H9 (cell line): Measurements from ENCODE around the gene SNED1. TPM values are rescaled to one million over a fixed set of nuclear protein-coding genes. Genes with fewer than 3 reads are reported as not detected.

Experiments
- DNase-seq: peaks from one replicate; pipeline ENCODE4 v3.0.0-alpha.2; 2017
- H2AFZ ChIP-seq: one replicate; pipeline ENCODE4 v1.6.1; 2013; ENCODE audit warnings: mild to moderate bottlenecking, low read length, control low read depth, moderate library complexity
- H2AK5ac ChIP-seq: 2 replicates; pipeline ENCODE4 v1.6.1; 2013; ENCODE audit warnings: low read length, control low read depth, mixed read lengths; ENCODE audit not compliant: insufficient read length
- H2BK120ac ChIP-seq: one replicate; pipeline ENCODE4 v1.6.1; 2013; ENCODE audit warnings: low read depth, mild to moderate bottlenecking, low read length, control low read depth, inconsistent platforms; ENCODE audit not compliant: poor library complexity, severe bottlenecking
- H2BK12ac ChIP-seq: 2 replicates; pipeline ENCODE4 v1.6.1; 2013; ENCODE audit warnings: low read length, control low read depth, mixed read lengths, low read depth; ENCODE audit not compliant: insufficient read length
- H2BK15ac ChIP-seq: 2 replicates; pipeline ENCODE4 v1.6.1; 2013; ENCODE audit warnings: low read depth, low read length, control low read depth
- H2BK20ac ChIP-seq: one replicate; pipeline ENCODE4 v1.6.1; 2013; ENCODE audit warnings: low read depth, mild to moderate bottlenecking, low read length, control low read depth, inconsistent platforms; ENCODE audit not compliant: poor library complexity, severe bottlenecking
- H2BK5ac ChIP-seq: 2 replicates; pipeline ENCODE4 v1.6.1; 2013; ENCODE audit warnings: low read length, control low read depth, mixed read lengths; ENCODE audit not compliant: insufficient read length
- H3K14ac ChIP-seq: 2 replicates; pipeline ENCODE4 v1.6.1; 2013; ENCODE audit warnings: low read length, control low read depth; ENCODE audit not compliant: insufficient read depth
- H3K18ac ChIP-seq: 2 replicates; pipeline ENCODE4 v1.6.1; 2013; ENCODE audit warnings: low read depth, mild to moderate bottlenecking, mixed read lengths, low read length, control low read depth; ENCODE audit not compliant: insufficient read length
- H3K23ac ChIP-seq: 2 replicates; pipeline ENCODE4 v1.6.1; 2013; ENCODE audit warnings: low read length, control low read depth, mixed read lengths, low read depth; ENCODE audit not compliant: insufficient read length
- H3K23me2 ChIP-seq: 2 replicates; pipeline ENCODE4 v1.6.1; 2013; ENCODE audit warnings: low read depth, mild to moderate bottlenecking, mixed read lengths, low read length, control low read depth; ENCODE audit not compliant: insufficient read length, poor library complexity, severe bottlenecking
- H3K27ac ChIP-seq: 2 replicates; pipeline ENCODE4 v1.5.1; 2013; ENCODE audit warnings: low read length, control low read depth, mixed read lengths, low read depth; ENCODE audit not compliant: insufficient read length
- H3K27me3 ChIP-seq: 2 replicates; pipeline ENCODE4 v1.6.1; 2013; ENCODE audit warnings: low read length, control low read depth, inconsistent platforms; ENCODE audit not compliant: insufficient read depth
- H3K4ac ChIP-seq: 2 replicates; pipeline ENCODE4 v1.6.1; 2013; ENCODE audit warnings: low read depth, mild to moderate bottlenecking, control low read depth, inconsistent platforms, low read length, moderate library complexity
- H3K4me1 ChIP-seq: 2 replicates; pipeline ENCODE4 v1.6.1; 2013; ENCODE audit warnings: low read length, control low read depth, inconsistent platforms; ENCODE audit not compliant: insufficient read depth
- H3K4me2 ChIP-seq: 2 replicates; pipeline ENCODE4 v1.6.1; 2013; ENCODE audit warnings: low read length, control low read depth, mixed read lengths; ENCODE audit not compliant: insufficient read length, insufficient read depth
- H3K56ac ChIP-seq: 2 replicates; pipeline ENCODE4 v1.6.1; 2013; ENCODE audit warnings: low read depth, mild to moderate bottlenecking, mixed read lengths, low read length, control low read depth; ENCODE audit not compliant: insufficient read length
- H3K79me1 ChIP-seq: 2 replicates; pipeline ENCODE4 v1.6.1; 2013; ENCODE audit warnings: low read depth, mild to moderate bottlenecking, moderate library complexity, low read length, control low read depth, inconsistent platforms; ENCODE audit not compliant: insufficient read depth, poor library complexity, severe bottlenecking
- H3K79me2 ChIP-seq: 2 replicates; pipeline ENCODE4 v1.6.1; 2013; ENCODE audit warnings: low read length, control low read depth, inconsistent platforms; ENCODE audit not compliant: insufficient read depth
- H3K9ac ChIP-seq: 2 replicates; pipeline ENCODE4 v1.6.1; 2013; ENCODE audit warnings: low read length, control low read depth, mixed read lengths; ENCODE audit not compliant: insufficient read length; ENCODE audit errors: extremely low read depth
- H3K9me3 ChIP-seq: one replicate; pipeline ENCODE4 v1.6.1; 2013; ENCODE audit warnings: low read depth, low read length, inconsistent platforms; ENCODE audit not compliant: control insufficient read depth
- H3T11ph ChIP-seq: one replicate; pipeline ENCODE4 v1.6.1; 2013; ENCODE audit warnings: mild to moderate bottlenecking, low read length, control low read depth, inconsistent platforms
- H4K20me1 ChIP-seq: one replicate; pipeline ENCODE4 v1.6.1; 2013; ENCODE audit not compliant: control insufficient read depth, insufficient read length, insufficient read depth
- H4K5ac ChIP-seq: 2 replicates; pipeline ENCODE4 v1.6.1; 2013; ENCODE audit warnings: low read depth, mild to moderate bottlenecking, mixed read lengths, low read length, control low read depth; ENCODE audit not compliant: insufficient read length
- H4K8ac ChIP-seq: replicated peaks from 2 replicates; pipeline ENCODE4 v1.6.1; 2013; ENCODE audit warnings: low read length, control low read depth, mixed read lengths, low read depth; ENCODE audit not compliant: insufficient read length
- H4K91ac ChIP-seq: 2 replicates; pipeline ENCODE4 v1.6.1; 2013; ENCODE audit warnings: low read depth, mild to moderate bottlenecking, moderate library complexity, mixed read lengths, low read length, control low read depth; ENCODE audit not compliant: insufficient read length
- H3K27ac Mint-ChIP-seq, 3 experiments: 2 replicates in 2 of 3; 3 replicates in 1 of 3; pipeline ENCODE4 v1.8.0; 2020 to 2021; ENCODE audit warnings: mixed read lengths in 3 of 3, mild to moderate bottlenecking in 1 of 3, moderate library complexity in 1 of 3
- H3K27me3 Mint-ChIP-seq: 2 replicates; pipeline ENCODE4 v1.8.0; 2021; ENCODE audit warnings: low read depth, mild to moderate bottlenecking, moderate library complexity, mixed read lengths
- H3K36me3 Mint-ChIP-seq, 3 experiments: 2 replicates in 2 of 3; 3 replicates in 1 of 3; pipeline ENCODE4 v1.8.0; 2020 to 2021; ENCODE audit warnings: low read depth in 3 of 3, mixed read lengths in 3 of 3; ENCODE audit not compliant: insufficient read depth in 1 of 3
- H3K4me1 Mint-ChIP-seq, 2 experiments: 2 replicates each; pipeline ENCODE4 v1.8.0; 2020; ENCODE audit warnings: mixed read lengths in 2 of 2
- H3K4me3 Mint-ChIP-seq, 2 experiments: 2 replicates in 1 of 2; 3 replicates in 1 of 2; pipeline ENCODE4 v1.8.0; 2020 to 2021; ENCODE audit warnings: mild to moderate bottlenecking in 2 of 2, mixed read lengths in 2 of 2, moderate library complexity in 1 of 2
- H3K9me3 Mint-ChIP-seq, 2 experiments: 2 replicates in 1 of 2; 3 replicates in 1 of 2; pipeline ENCODE4 v1.8.0; 2020; ENCODE audit warnings: mild to moderate bottlenecking in 2 of 2, mixed read lengths in 2 of 2, moderate library complexity in 1 of 2
- CTCF ChIP-seq: fragments of 200-600 bp; sonication (generic); conservative IDR thresholded peaks from 3 replicates; pipeline ENCODE4 v1.8.0; 2021; ENCODE audit warnings: antibody characterized with exemption, mild to moderate bottlenecking
- WGBS: extraction: QIAGEN DNeasy Blood & Tissue Kit; methylation state at CpG from one replicate; pipeline ENCODE4 v1.1.7; 2013; ENCODE audit warnings: missing lambda C conversion rate, low lambda C conversion rate, mixed read lengths; ENCODE audit not compliant: insufficient read length; ENCODE audit errors: extremely low coverage; 5-methylcytosine and 5-hydroxymethylcytosine counted together
- total RNA-seq: library from RNA; stranded (reverse); gene quantifications from 2 replicates; pipeline ENCODE4 v1.2.1, GENCODE V29; 2021

Gene SNED1
- total RNA-seq, 1 experiment from 2014 or later: 2.5 TPM

- no peaks in the 10 kb centered on the region for H3K9me3 ChIP-seq
- H2AFZ ChIP-seq: no peak overlapping the region
- H3K27ac Mint-ChIP-seq: no peak overlapping the region
- H2AK5ac ChIP-seq: no peak overlapping the region
- H3K23me2 ChIP-seq: peaks cover 6% of the 10 kb centered on the region
- H3K18ac ChIP-seq: no peak overlapping the region
- H3K79me1 ChIP-seq: no peaks in the 10 kb centered on the region
- no CpG with 5 or more reads among the region's 21 CpGs for WGBS
- H3K4me1 Mint-ChIP-seq: peaks cover 0 to 4% of the 10 kb centered on the region in 2 experiments; a peak in 2 of 4 replicates
- H3K4ac ChIP-seq: no peak overlapping the region
- no peaks in the 10 kb centered on the region for H4K20me1 ChIP-seq
- no peak overlapping the region; a peak in 1 of 5 replicates for H3K4me3 Mint-ChIP-seq
- peaks cover 9 to 22% (median 12%) of the 10 kb centered on the region in 3 experiments for H3K36me3 Mint-ChIP-seq
- DNase-seq: peak; percentile 22
- H4K5ac ChIP-seq: no peak overlapping the region
- H2BK5ac ChIP-seq: no peak overlapping the region
- no peak overlapping the region for H3K23ac ChIP-seq
- peaks cover 31 to 33% of the 10 kb centered on the region in 2 experiments for H3K9me3 Mint-ChIP-seq
- no peak overlapping the region for H2BK20ac ChIP-seq
- H3K27me3 ChIP-seq: peaks cover 3% of the 10 kb centered on the region; the same call in 1 of the 2 replicates
- H3T11ph ChIP-seq: no peak overlapping the region
- no peak overlapping the region for H3K9ac ChIP-seq
- TF ChIP-seq CTCF: no peak
- no peak overlapping the region for H3K14ac ChIP-seq
- H3K27me3 Mint-ChIP-seq: peaks cover 54% of the 10 kb centered on the region
- no peaks in the 10 kb centered on the region for H3K4me1 ChIP-seq
- no peak overlapping the region for H2BK15ac ChIP-seq
- H3K56ac ChIP-seq: no peak overlapping the region
- H3K4me2 ChIP-seq: no peak overlapping the region
- no peak overlapping the region for H2BK12ac ChIP-seq
- no peak overlapping the region for H3K27ac ChIP-seq
- H4K8ac ChIP-seq: no peak overlapping the region
- H2BK120ac ChIP-seq: no peak overlapping the region
- no peak overlapping the region for H4K91ac ChIP-seq
- H3K79me2 ChIP-seq: no peaks in the 10 kb centered on the region
Measured at GRCh38 chr2:241001413-241002274, 3.2 kb downstream of the SNED1 start.
